Mucosa of descending colon (tissue), 3 donors: ENCODE results near the gene AGAP1. TPM values are rescaled to one million over a fixed set of nuclear protein-coding genes. Genes with fewer than 3 reads are reported as not detected.

Source experiments
- ATAC-seq: fragments of 200-7000 bp; cut with Tn5 transposase; one replicate; pipeline ENCODE4 v1.9.1; 2020; ENCODE audit warnings: mild to moderate bottlenecking, moderate library complexity
- DNase-seq, 3 donors: peaks; one replicate each; pipeline ENCODE4 v3.0.0-alpha.2; 2020
- H3K36me3 ChIP-seq: fragments of 200-600 bp; one replicate; pipeline ENCODE4 v1.8.0; 2021; ENCODE audit warnings: low read depth, mild to moderate bottlenecking
- H3K4me1 ChIP-seq: fragments of 200-600 bp; one replicate; pipeline ENCODE4 v1.8.0; 2021; ENCODE audit warnings: low read depth, mild to moderate bottlenecking
- H3K4me3 ChIP-seq: fragments of 200-600 bp; one replicate; pipeline ENCODE4 v1.8.0; 2021; ENCODE audit warnings: mild to moderate bottlenecking
- H3K9me3 ChIP-seq: fragments of 200-600 bp; one replicate; pipeline ENCODE4 v1.8.0; 2021; ENCODE audit warnings: mild to moderate bottlenecking
- CTCF ChIP-seq: fragments of 200-600 bp; IDR thresholded peaks from one replicate; pipeline ENCODE4 v1.8.0; 2022; ENCODE audit warnings: antibody characterized with exemption, mild to moderate bottlenecking
- intact Hi-C, 2 donors: fragments of 100-400 bp; cut with DNase I in 1 of 2; cut with micrococcal nuclease in 1 of 2; formaldehyde crosslinking; loops; one replicate each; pipeline versions ENCODE4 v1.11.0 to v1.11.1; 2022; cut with DNase I, micrococcal nuclease
- total RNA-seq, 3 donors: library from RNA; stranded (reverse); fragmentation: NEBNext Ultra II Directional in 2 of 3; extraction: Animal tissue kit (Norgen Biotek cat#: 25700) in 2 of 3; gene quantifications; one replicate each; pipeline versions ENCODE4 v1.2.1 to v1.2.4, GENCODE V29; 2021 to 2023
- donor health status: DM: no; HTN: no; CAD: no; lungs with moderate emphysema.
- donor health status: DM: no; HTN: no; CAD: no.
- donor health status: DM: no; HTN: yes; CAD: no.

AGAP1 gene
- total RNA-seq, 3 donors from 2014 or later: 68.1 to 112 (median 88.9) TPM

GRCh38 chr2:236120141-236120601, 626.3 kb downstream of the AGAP1 start:
- Histone ChIP-seq H3K36me3 (no peaks in the 10 kb centered on the region), H3K4me1 (no peaks in the 10 kb centered on the region), H3K4me3 (no peak overlapping the region), H3K9me3 (no peaks in the 10 kb centered on the region)
- DNase-seq (no peak), ATAC-seq (no peak)
- intact Hi-C loops: no loop called here
- TF ChIP-seq CTCF: no peak

GRCh38 chr2:236120829-236121228, 627.0 kb downstream of the AGAP1 start:
- TF ChIP-seq CTCF: no peak
- DNase-seq (no peak), ATAC-seq (no peak)
- Histone ChIP-seq H3K36me3 (no peaks in the 10 kb centered on the region), H3K9me3 (no peaks in the 10 kb centered on the region), H3K4me3 (no peak overlapping the region), H3K4me1 (no peaks in the 10 kb centered on the region)
- intact Hi-C loops: no loop called here

- no peaks in the 10 kb centered on the region for H3K36me3 ChIP-seq
- no peaks in the 10 kb centered on the region for H3K9me3 ChIP-seq
- intact Hi-C loops: no loop called here
- H3K4me1 ChIP-seq: no peaks in the 10 kb centered on the region
- DNase-seq (no peak), ATAC-seq (no peak)
- no peak overlapping the region for H3K4me3 ChIP-seq
- TF ChIP-seq CTCF: no peak
Observed at GRCh38 chr2:236121546-236121945, 627.7 kb downstream of the AGAP1 start.

- no peaks in the 10 kb centered on the region for H3K4me1 ChIP-seq
- DNase-seq (no peak), ATAC-seq (no peak)
- TF ChIP-seq CTCF: no peak
- no peak overlapping the region for H3K4me3 ChIP-seq
- no peaks in the 10 kb centered on the region for H3K36me3 ChIP-seq
- intact Hi-C loops: no loop called here
- H3K9me3 ChIP-seq: no peaks in the 10 kb centered on the region
Observed at GRCh38 chr2:236122236-236122635, 628.4 kb downstream of the AGAP1 start.

- intact Hi-C loops: no loop called here
- no peak overlapping the region for H3K4me3 ChIP-seq
- no peaks in the 10 kb centered on the region for H3K4me1 ChIP-seq
- TF ChIP-seq CTCF: no peak
- ATAC-seq (no peak), DNase-seq (no peak)
- no peaks in the 10 kb centered on the region for H3K36me3 ChIP-seq
- no peaks in the 10 kb centered on the region for H3K9me3 ChIP-seq
Observed at GRCh38 chr2:236123716-236124115, 629.9 kb downstream of the AGAP1 start.
